ENCODE measurements around the gene ZNF333.
"Not testable (repeated sequence)": the region's sequence is repeated elsewhere in the genome, so short reads cannot be mapped to it uniquely, and the experiment has no call there.

Gene ZNF333

DNA sequence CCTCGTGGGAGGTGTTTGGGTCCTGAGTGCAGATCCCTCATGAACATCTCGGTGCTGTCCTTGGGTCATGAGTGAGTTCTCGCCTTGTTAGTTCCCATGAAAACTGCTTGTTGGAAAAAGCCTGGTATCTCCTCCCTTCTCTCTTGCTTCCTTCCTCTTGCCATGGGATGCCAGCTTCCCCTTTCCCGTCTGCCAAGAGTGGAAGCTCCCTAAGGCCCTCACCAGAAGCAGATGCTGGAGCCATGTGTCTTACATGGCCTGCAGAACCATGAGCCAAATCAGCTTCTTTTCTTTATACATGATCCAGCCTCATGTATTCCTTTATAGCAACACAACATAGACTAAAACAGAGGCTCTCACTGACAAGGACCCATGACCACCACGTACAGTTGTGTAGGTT, 80.3 kb downstream of the ZNF333 start:
- DNase-seq, result no peak

DNA sequence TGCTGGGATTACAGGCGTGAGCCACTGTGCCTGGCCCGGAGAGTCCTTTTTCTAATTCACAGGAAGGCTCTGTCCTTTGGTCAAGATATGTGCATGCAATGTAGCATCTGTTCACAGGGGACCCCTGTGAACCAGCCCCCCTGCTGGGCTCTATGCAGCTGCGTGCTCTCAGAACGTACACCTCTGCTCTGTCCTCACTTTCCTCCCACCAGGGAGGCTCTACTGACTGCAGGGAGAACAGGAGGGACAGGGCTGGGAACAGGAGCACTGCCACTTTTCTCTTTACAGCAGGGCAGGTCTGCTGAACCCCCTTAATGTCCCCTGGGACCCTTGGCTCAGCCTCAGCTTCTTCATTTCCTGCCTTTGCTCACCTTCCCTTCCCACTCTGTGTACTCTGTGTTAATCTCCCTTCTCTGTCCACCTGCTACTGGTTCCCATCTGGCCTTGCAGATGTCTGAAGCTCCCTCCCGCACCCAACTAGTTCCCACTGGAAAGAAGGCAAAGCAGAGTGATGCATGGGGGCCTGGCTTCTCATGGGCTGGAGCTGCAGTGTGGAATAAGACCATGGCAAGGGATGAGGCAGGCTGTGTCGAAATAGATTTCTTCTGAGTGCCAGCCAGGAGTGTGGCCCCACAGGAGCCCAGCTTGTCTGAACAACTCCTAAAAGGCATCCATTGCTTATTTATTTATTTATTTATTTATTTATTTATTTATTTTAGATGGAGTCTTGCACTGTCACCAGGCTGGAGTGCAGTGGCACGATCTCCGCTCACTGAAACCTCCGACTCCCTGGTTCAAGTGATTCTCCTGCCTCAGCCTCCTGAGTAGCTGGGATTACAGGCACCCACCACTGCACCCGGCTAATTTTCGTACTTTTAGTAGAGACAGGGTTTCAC, 81.3 kb downstream of the ZNF333 start:
- no peak for DNase-seq

DNA sequence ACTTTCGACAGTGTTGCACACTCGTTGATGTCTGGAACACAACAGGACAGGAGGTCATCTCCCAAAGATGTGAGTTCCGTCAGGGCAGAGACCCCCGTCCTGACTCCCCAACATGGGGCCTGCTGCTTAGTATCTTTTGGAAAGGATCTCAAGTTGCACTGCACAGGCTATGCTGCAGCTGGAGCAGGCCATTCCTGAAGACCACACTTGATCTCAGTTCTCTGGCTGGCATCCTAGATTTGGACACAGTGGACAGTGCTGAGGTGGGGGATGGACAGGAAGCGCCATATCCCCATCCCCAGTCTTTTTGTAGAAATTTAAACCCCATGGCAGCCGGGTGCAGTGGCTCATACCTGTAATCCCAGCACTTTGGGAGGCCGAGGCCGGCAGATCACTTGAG, 82.6 kb downstream of the ZNF333 start:
- DNase-seq, result no peak

DNA sequence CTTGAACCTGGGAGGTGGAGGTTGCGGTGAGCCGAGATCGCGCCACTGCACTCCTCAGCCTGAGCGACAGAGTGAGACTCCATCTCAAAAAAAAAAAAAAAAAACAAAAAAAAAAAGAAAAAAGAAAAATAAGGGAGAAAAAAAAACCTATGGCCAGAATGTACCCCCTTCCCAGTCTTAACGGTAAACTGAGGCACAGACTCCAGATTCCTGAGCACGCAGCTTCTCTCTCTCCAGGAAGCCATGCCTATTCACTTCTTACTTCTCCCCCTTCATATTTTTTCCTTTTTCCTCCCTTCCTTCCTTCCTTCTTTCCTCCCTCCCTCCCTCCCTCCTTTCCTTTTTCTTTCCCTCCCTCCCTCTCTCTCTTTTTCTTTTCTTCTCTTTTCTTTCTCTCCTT, 83.1 kb downstream of the ZNF333 start:
- no peak for DNase-seq

DNA sequence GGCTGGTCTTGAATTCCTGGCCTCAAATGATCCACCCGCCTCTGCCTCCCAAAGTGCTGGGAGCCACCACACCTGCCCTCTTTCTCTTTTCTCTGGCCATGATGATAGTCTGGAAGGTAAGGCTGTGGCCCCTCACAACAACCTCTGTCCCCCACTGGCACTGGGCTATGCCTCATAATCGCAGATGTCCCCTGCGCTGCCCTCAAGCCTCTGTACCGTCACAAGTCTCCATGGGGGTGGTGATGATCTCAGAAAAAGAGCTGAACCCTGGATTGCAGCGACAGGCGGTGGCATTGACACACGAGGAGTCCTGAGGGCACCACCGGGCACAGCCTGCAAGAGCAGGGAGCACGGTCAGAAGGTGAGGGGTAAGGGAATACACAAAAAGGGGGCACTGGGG, 83.9 kb downstream of the ZNF333 start:
- DNase-seq, result not testable (repeated sequence)

DNA sequence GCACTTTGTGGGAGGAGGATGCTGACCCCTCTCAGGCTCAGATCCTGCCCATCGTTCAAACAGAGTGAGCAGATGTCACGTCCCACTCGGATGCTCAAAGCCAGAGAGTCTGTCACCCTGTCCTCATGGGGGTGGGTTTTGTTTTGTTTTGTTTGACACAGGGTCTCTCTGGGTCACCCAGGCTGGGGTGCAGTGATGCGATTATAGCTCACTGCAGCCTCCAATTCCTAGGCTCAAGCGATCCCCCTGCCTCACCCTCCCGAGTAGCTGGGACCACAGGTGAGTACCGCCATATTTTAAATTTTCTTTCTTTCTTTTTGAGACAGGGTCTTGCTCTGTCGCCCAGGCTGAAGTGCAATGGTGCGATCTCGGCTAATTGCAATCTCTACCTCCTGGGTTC, 84.5 kb downstream of the ZNF333 start:
- no peak for DNase-seq

DNA sequence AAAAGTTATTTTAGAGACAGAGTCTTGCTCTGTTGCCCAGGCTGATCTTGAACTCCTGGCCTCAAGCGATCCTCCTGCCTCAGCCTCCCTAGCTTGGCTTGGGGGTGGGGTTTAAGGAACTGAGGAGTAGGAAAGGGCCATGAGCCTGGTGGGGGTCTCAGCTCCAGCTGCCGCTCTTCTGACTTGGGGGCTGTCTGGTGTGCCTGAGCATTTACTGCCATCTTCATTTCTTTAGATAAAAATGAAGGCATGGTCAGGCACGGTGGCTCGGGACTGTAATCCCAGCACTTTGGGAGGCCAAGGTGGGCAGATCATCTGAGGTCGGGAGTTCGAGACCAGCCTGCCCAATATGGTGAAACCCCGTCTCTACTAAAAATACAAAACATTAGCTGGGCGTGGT, 85.5 kb downstream of the ZNF333 start:
- not testable (repeated sequence) for DNase-seq

DNA sequence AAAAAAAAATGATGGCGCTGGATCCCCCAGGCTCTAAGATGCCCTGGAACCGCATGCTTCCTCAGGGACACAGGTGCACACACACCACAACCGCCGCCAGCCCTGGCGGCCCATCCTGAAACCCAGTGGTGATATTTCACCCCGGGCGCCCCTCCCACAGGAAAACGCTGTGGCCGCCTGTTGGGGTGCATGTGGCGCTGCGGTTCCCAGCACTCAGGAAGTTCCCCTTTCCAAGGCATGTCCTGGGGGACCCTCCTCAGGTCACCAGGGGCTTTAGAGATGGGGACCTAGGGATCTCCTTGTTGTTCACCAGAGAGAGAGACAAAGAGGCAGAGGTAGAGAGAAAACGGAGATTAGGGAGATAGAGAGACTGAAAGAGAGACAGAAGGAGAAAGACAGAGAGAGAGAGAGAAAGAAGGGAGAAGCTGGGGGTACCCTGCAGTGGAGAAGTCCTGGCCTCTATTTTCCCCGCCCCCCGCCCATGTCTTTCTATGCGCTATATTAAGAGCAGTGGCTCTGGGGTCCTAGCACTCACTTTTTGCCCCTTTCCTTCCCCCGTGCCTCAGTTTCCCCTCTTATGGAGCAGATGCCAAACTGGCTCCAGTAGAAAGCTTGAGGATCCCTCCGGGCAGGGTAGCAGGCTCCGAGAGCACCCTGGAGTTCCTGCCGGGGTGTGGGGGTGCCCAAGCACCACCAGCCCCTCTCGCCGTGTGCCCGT, 86.2 kb downstream of the ZNF333 start:
- DNase-seq, result no peak

DNA sequence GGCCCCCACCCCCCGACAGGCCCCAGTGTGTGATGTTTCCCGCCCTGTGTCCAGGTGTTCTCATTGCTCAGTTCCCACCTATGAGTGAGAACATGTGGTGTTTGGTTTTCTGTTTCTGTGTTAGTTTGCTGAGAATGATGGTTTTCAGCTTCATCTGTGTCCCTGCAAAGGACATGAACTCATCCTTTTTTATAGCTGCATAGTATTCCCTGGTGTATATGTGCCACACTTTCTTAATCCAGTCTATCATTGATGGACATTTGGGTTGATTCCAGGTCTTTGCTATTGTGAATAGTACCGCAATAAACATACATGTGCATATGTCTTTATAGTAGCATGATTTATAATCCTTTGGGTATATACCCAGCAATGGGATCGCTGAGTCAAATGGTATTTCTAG, 87.8 kb downstream of the ZNF333 start:
- not testable (repeated sequence) for DNase-seq

DNA sequence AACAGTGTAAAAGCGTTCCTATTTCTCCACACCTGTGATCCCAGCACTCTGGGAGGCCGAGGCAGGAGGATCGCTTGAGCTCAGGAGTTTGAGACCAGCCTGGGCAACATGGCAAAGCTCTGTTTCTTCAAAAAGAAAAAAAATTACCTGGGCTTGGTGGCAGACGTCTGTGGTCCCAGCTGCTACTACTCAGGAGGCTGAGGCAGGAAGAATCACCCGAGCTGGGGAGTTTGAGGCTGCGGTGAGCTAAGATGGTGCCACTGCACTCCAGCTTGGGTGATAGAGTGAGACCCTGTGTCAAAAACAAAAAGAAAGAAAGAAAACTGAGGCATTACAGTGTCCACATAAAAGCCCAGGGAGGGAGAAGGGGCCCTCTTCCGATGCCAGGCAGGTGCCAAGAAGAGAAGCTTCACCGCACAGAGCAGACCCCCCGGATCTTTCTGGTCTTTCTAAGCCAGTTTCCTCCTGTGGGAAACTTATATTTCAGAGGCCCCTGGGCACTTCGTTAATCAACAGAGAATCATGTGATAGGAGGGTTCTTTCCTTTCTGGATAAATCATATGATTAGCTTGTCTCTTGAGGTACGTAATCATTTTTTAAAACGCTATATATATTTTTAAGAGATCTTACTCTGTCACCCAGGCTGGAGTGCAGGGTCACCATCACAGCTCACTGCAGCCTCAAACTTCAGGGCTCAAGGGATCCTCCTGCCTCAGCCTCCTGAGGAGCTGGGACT, 88.4 kb downstream of the ZNF333 start, which contains the start of gene ADGRE2:
Gene ADGRE2, minus strand, starts transcription at position 451 of the 736 bp plus-strand sequence. CDS start 1,804 bp downstream, outside the sequence.
- not testable (repeated sequence) for DNase-seq

DNA sequence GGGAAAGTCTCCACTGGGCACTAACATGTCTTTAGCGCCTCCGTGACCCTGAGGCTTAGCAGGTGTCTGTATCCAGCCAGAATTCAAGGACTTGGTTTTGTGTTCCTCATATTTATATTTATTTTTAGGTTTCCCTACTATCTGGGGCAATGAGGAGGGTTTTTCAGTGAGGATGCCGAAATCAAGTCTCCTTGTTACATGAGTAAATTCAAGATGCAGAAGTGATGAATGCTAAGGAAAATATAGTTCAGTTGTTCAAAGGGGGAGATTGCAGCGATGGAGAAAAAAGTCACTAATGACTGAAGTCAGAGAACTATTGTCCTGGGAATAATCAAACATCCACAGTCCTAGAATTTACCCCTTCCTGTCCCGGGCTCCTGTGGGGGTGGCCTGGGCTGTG, 89.3 kb downstream of the ZNF333 start:
- no peak for DNase-seq

DNA sequence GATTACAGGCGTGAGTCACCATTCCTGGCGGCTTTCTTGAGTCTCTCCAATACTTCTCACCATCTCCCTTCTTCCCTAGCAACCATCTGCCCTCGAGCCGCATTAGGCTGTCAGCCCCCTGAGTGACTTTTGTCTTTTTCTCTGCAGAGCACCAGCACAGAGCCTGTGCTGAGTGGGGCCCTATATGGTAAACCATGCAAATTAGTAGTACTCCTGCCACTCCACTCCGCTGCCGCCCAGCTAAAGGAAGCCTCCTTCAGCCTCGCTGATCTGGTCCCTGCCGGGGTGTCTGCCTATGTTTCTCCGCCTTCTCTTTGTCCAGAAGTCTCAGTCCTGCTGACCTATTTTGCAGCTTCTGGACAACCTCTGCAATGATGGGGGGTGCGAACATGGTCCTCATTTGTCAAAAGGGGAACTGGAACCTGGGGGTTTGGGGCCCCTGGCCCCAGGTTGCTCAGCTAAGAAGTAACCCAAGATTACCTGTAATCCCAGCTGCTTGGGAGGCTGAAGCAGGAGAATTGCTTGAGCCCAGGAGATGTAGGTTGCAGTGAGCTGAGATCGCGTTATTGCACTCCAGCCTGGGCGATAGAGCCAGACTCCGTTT, 90.9 kb downstream of the ZNF333 start:
- not testable (repeated sequence) for DNase-seq

DNA sequence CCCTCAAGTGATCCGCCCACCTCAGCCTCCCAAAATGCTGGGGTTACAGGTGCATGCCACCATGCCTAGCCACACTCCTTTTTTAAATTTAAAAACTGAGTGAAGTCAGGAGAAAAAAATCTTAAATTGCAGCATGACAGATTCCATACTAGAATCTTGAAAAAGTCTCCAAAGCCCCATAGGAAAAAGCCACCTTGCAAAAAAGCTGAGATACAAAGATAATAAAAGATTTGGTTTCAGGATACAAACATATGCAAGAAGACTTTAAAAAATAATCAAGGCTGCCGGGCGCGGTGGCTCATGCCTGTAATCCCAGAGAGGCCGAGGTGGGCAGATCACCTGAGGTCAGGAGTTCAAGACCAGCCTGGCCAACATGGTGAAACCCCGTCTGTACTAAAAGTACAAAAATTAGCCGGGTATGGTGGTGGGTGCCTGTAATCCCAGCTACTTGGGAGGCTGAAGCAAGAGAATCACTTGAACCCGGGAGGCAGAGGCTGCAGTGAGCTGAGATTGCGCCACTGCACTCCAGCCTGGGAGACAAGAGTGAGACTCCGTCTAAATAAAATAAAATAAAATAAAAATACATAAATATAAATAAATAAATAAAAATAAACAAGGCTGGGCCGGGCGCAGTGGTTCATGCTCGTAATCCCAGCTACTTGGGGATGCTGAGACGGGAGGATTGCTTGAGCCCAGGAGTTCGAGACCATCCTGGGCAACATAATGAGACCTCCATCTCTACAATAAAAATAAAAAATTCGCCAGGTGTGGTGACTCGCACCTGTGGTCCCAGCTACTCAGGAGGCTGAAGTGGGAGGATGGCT, 92.1 kb downstream of the ZNF333 start:
- not testable (repeated sequence) for DNase-seq

DNA sequence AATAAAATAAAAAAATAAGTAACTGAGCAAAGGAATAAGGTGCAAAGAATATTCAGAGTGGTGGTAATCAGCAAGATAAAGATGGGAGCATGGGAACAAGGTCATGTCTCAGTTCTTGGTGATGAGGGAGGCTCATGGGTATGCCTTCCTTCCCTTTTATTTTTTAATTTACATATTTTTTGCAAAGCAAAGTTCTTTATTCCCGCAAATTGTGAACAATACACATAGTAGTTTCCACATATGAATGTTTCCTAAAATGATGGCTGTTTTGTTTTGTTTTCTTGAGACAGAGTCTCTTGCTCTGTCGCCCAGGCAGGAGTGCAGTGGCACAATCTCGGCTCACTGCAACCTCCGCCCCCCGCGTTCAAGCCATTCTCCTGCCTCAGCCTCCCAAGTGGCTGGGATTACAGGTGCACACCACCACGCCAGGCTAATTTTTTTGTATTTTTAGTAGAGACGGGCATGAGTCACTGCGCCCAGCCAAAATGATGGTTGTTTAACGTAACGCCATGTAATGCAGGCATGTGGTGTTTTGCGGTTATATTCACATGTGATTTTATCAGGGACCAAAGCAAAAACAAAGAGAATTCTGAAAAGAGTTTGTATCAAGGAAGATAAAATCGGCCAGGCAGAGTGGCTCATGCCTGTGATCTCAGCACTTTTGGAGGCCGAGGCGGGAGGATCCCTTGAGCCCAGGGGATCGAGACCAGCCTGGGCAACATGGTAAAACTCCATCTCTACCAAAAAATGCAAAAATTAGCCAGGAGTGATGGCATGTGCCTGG, 93.0 kb downstream of the ZNF333 start:
- DNase-seq, result no peak

All from NCI-H1436 (cell line).